RWPE1 (cell line): ENCODE data around the gene SOX5.

ENCODE experiments used
- CTCF ChIA-PET: fragments of 350-600 bp; sonication (Branson Sonifier 250); formaldehyde crosslinking; extraction: SDS; loops from one replicate; lab custom pipeline; 2021; lab: Yijun Ruan, JAX
- POLR2A ChIA-PET: fragments of 400-600 bp; formaldehyde crosslinking; extraction: SDS; loops from one replicate; lab custom pipeline; 2020; ENCODE audit warnings: antibody characterized with exemption; ENCODE audit not compliant: low non-redundant PET; lab: Yijun Ruan, JAX
- DNase-seq: peaks from one replicate; pipeline ENCODE4 v3.0.0; 2012; ENCODE audit warnings: low spot score
- H3K27ac ChIP-seq: fragments of 450-650 bp; 2 replicates; pipeline ENCODE4 v1.5.1; 2017
- TF ChIP-seq, protein P1 (sequence below): fragments of 450-650 bp; conservative IDR thresholded peaks from 2 replicates; pipeline ENCODE4 v1.5.1; 2017; ENCODE audit warnings: low read depth, mild to moderate bottlenecking

Gene SOX5

DNA sequence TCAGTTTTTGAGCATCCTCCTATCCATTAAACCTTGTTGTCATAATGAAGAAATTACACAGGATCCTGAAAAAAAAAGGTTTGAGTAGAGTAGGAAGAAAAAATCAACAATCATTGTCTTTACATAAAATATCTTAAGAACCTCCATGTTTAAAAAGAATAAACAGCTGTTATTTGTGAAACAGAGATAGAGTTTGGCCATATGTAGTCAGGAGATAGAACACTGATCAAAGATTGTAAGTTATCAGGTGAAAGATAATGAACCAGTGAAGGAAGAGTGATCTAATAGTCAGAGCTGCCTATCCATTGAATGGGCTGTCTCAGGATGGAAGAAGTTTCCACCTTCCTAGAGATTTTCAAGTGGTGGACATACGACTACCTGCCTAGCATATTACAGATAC, 397.1 kb downstream of the SOX5 start:
- CTCF ChIA-PET = no interaction called here
- no peak overlapping the region for H3K27ac ChIP-seq
- POLR2A ChIA-PET = no interaction called here
- DNase-seq = no peak
- TF ChIP-seq, protein P1, sequence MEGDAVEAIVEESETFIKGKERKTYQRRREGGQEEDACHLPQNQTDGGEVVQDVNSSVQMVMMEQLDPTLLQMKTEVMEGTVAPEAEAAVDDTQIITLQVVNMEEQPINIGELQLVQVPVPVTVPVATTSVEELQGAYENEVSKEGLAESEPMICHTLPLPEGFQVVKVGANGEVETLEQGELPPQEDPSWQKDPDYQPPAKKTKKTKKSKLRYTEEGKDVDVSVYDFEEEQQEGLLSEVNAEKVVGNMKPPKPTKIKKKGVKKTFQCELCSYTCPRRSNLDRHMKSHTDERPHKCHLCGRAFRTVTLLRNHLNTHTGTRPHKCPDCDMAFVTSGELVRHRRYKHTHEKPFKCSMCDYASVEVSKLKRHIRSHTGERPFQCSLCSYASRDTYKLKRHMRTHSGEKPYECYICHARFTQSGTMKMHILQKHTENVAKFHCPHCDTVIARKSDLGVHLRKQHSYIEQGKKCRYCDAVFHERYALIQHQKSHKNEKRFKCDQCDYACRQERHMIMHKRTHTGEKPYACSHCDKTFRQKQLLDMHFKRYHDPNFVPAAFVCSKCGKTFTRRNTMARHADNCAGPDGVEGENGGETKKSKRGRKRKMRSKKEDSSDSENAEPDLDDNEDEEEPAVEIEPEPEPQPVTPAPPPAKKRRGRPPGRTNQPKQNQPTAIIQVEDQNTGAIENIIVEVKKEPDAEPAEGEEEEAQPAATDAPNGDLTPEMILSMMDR = no peak

DNA sequence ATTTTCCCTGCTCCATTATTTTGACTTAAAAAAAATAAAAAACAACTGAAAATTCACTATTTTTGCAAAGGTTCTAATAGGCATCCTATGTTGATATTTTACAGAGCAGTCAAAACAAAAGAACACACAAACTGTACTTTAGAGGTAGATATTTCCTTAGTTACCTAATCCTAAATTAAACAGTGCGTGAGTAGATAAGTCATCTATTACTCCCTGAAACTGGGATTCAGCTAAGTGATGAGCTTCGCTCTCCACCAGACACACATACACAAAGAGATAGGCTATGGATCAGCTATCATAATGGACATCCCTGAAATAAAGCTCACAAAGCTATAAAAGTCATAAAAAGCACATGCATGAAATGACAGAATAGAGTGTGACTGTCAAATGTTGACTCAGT, 398.7 kb downstream of the SOX5 start:
- ChIA-PET POLR2A (no interaction called here), CTCF (no interaction called here)
- TF ChIP-seq, protein P1 = no peak
- H3K27ac ChIP-seq = no peak overlapping the region
- no peak for DNase-seq

DNA sequence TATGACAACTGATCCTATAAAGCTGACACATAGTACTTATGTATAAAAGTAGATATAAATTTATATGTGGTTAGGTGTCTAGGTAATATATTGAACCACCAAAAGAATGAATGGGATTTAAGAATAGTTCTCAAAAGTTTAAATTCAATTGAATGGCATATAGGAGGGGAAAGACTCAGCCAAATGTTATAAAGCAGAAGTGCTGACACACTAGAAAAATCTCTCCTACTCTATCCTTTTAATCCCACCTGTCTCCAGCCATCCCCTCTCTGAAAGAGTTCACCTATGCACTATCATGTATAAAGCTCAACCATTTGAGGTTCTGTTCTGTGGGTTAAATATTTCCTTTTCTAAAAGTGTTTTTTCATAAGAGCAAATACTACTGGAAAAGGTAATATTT, 400.7 kb downstream of the SOX5 start:
- no peak for DNase-seq
- POLR2A ChIA-PET = no interaction called here
- no peak overlapping the region for H3K27ac ChIP-seq
- TF ChIP-seq, protein P1 = no peak
- CTCF ChIA-PET = no interaction called here

DNA sequence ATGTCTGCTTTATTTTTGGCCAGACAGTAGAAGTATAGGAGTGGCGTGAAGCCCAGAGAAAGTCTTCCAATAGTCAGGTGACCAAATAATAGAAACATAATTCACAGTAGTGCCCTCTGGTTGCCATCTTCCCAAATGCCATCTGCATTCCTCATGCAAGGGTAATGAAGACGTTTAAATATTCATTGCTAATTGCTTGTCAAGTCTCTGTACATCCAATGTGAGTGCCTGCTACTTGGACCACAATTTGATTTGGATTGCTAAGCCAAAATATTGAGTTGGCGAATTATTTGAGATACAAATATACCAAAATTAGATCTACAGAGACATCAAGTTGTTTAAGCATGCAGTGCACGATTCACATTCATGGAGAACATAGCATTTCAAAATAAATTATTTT, 402.7 kb downstream of the SOX5 start:
- no peak overlapping the region for H3K27ac ChIP-seq
- ChIA-PET POLR2A (no interaction called here), CTCF (no interaction called here)
- TF ChIP-seq, protein P1 = no peak
- DNase-seq = no peak

DNA sequence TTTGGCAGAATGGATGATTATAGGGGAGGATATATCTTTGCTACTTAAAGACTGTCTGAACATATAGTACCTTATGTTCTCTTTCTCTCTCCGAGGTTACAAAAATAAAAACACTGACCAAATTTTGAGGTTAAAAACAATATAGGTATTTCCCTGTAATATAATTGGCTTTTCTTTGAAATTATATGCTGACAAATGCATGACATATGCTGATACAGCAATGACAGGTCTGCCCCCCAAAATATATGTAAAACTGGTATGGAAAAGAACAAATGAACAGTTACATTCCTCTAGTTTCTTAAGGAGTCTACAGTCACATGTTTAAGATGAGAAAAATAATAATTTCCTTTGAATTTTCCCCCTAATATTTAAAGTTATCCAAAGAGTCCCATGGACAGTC, 405.7 kb downstream of the SOX5 start:
- no peak overlapping the region for H3K27ac ChIP-seq
- POLR2A ChIA-PET = no interaction called here
- no peak for DNase-seq
- TF ChIP-seq, protein P1 = no peak
- CTCF ChIA-PET = no interaction called here

DNA sequence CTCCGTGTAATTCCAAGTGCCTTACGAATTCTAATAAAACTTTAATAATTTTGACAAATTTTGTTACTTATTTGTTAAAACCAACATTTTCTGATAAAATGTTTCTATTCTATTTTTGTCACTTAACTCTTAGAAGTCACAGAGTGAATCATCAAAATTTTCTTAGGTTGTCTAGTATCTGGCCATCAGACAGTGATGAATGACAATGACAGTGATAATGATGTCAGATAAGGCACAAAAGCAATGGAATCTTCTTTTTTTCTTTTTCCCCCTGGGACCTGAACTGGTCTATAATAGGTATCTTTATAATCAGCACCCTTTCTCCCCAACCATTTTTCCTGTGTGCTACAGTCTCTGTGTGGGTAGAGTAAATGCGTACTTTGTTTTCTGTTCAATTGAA, 407.3 kb downstream of the SOX5 start:
- DNase-seq = no peak
- POLR2A ChIA-PET = no interaction called here
- TF ChIP-seq, protein P1 = no peak
- H3K27ac ChIP-seq = no peak overlapping the region
- CTCF ChIA-PET = no interaction called here

DNA sequence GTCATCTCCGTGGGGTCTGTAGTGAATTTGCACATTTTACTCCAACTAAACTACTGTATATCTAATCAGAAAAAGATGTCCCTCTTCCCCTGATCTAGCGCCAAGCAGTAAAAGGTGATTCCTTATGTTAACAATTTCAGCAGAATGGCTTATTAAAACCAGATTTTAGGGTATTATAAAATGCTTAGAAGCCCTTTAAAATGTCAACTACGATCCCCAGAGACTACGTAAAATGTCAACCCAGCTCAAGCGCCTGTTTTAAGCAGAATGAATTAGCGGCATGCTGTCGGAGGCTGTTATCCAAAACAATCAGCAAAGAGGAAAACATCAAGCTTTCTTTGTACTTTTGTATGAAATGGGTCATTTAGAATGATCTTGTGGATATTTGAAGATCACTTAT, 408.9 kb downstream of the SOX5 start:
- ChIA-PET POLR2A (no interaction called here), CTCF (no interaction called here)
- DNase-seq = no peak
- TF ChIP-seq, protein P1 = no peak
- H3K27ac ChIP-seq = no peak overlapping the region
